CD4-positive, alpha-beta T cell (primary cell): ENCODE measurements around the gene RAD51B. TPM values are rescaled to one million over a fixed set of nuclear protein-coding genes. Genes with fewer than 3 reads are reported as not detected.

Experiments used
- ATAC-seq: fragments of 200-7000 bp; cut with Tn5 transposase; one replicate; pipeline ENCODE4 v1.10.0; 2022; ENCODE audit warnings: mild to moderate bottlenecking; ENCODE audit not compliant: poor library complexity
- CTCF ChIA-PET: fragments of 350-600 bp; sonication (Branson Sonifier 250); formaldehyde crosslinking; loops from one replicate; lab custom pipeline; 2021; ENCODE audit warnings: antibody characterized with exemption, inconsistent platforms; lab: Charles Lee
- POLR2A ChIA-PET: fragments of 350-600 bp; sonication (Branson Sonifier 250); formaldehyde crosslinking; loops from one replicate; lab custom pipeline; 2021; ENCODE audit warnings: antibody characterized with exemption, inconsistent platforms; lab: Charles Lee
- DNase-seq, 14 experiments: peaks; one replicate each; pipeline ENCODE4 v3.0.0-alpha.2; 2013 to 2020; ENCODE audit warnings: mixed read lengths in 2 of 14
- H3K27ac ChIP-seq, 2 donors: one replicate each; pipeline versions ENCODE4 v1.5.1 to v1.7.0; 2013; ENCODE audit warnings: low read length in 2 of 2, low read depth in 1 of 2, mild to moderate bottlenecking in 1 of 2
- H3K27me3 ChIP-seq, 2 experiments: 1 replicate in 1 of 2; 2 replicates in 1 of 2; pipeline versions ENCODE4 v1.6.1 to v1.7.0; 2013; ENCODE audit warnings: low read length in 2 of 2, control low read depth in 1 of 2, mild to moderate bottlenecking in 1 of 2, moderate library complexity in 1 of 2; ENCODE audit not compliant: insufficient read depth in 2 of 2, control insufficient read depth in 1 of 2
- H3K36me3 ChIP-seq: one replicate; pipeline ENCODE4 v1.6.1; 2013; ENCODE audit warnings: low read length, control low read depth; ENCODE audit not compliant: insufficient read depth
- H3K4me1 ChIP-seq: one replicate; pipeline ENCODE4 v1.6.1; 2013; ENCODE audit warnings: low read length, control low read depth; ENCODE audit not compliant: insufficient read depth
- H3K4me3 ChIP-seq: one replicate; pipeline ENCODE4 v1.5.1; 2013; ENCODE audit warnings: mild to moderate bottlenecking, low read length, moderate library complexity
- H3K9me3 ChIP-seq, 2 experiments: 1 replicate in 1 of 2; 2 replicates in 1 of 2; pipeline versions ENCODE4 v1.6.1 to v1.7.0; 2013; ENCODE audit warnings: low read length in 2 of 2, mild to moderate bottlenecking in 2 of 2, control low read depth in 1 of 2, moderate library complexity in 1 of 2; ENCODE audit not compliant: control insufficient read depth in 1 of 2, insufficient read depth in 1 of 2
- H3K27ac Mint-ChIP-seq: one replicate; pipeline ENCODE4 v1.8.0; 2020; ENCODE audit warnings: mixed read lengths
- H3K27me3 Mint-ChIP-seq: one replicate; pipeline ENCODE4 v1.8.0; 2021; ENCODE audit warnings: mixed read lengths
- H3K36me3 Mint-ChIP-seq: one replicate; pipeline ENCODE4 v1.8.0; 2021; ENCODE audit warnings: low read depth, mixed read lengths
- H3K4me1 Mint-ChIP-seq: one replicate; pipeline ENCODE4 v1.8.0; 2021; ENCODE audit warnings: low read depth, mixed read lengths
- H3K4me3 Mint-ChIP-seq: one replicate; pipeline ENCODE4 v1.8.0; 2020; ENCODE audit warnings: mild to moderate bottlenecking, mixed read lengths
- H3K9me3 Mint-ChIP-seq: one replicate; pipeline ENCODE4 v1.8.0; 2020; ENCODE audit warnings: mixed read lengths
- CTCF ChIP-seq: fragments of 200-600 bp; IDR thresholded peaks from one replicate; pipeline ENCODE4 v1.8.0; 2022; ENCODE audit warnings: antibody characterized with exemption, mild to moderate bottlenecking
- intact Hi-C, 2 experiments: fragments of 100-400 bp; cut with DNase I in 1 of 2; cut with micrococcal nuclease in 1 of 2; formaldehyde crosslinking; loops; one replicate each; pipeline versions ENCODE4 v1.15.1 to v1.9.0; 2023 to 2025; cut with DNase I, micrococcal nuclease
- total RNA-seq, 174 experiments: library from RNA in 2 of 174; stranded (reverse) in 2 of 174; gene quantifications; one replicate each; pipeline ENCODE4 v1.2.3 and lab custom pipeline; 2021 to 2026

The RAD51B gene
- total RNA-seq, 2 experiments from 2014 or later, result 18.4 to 20.0 TPM

GRCh38 chr14:68726093-68726695, 906.6 kb downstream of the RAD51B start:
- ChIA-PET CTCF (no interaction called here), POLR2A (no interaction called here)
- H3K36me3 Mint-ChIP-seq, result no peaks in the 10 kb centered on the region
- Histone ChIP-seq H3K4me3 (no peak overlapping the region), H3K27ac (no peak overlapping the region), H3K36me3 (no peaks in the 10 kb centered on the region), H3K4me1 (no peaks in the 10 kb centered on the region), H3K9me3 (no peaks in the 10 kb centered on the region), H3K27me3 (no peaks in the 10 kb centered on the region)
- intact Hi-C loops, result no loop called here
- ATAC-seq, result no peak
- no peak overlapping the region for H3K27ac Mint-ChIP-seq
- H3K4me1 Mint-ChIP-seq, result peaks cover 21% of the 10 kb centered on the region
- DNase-seq, result no peak
- no peak for TF ChIP-seq CTCF
- H3K4me3 Mint-ChIP-seq, result no peak overlapping the region
- H3K9me3 Mint-ChIP-seq, result no peaks in the 10 kb centered on the region
- no peaks in the 10 kb centered on the region for H3K27me3 Mint-ChIP-seq

- ATAC-seq, result no peak
- Histone ChIP-seq H3K4me3 (no peak overlapping the region), H3K9me3 (no peaks in the 10 kb centered on the region), H3K27ac (no peak overlapping the region), H3K36me3 (no peaks in the 10 kb centered on the region), H3K4me1 (no peaks in the 10 kb centered on the region), H3K27me3 (no peaks in the 10 kb centered on the region)
- H3K4me1 Mint-ChIP-seq, result peaks cover 23% of the 10 kb centered on the region
- intact Hi-C loops, result no loop called here
- DNase-seq, result no peak
- CTCF ChIA-PET, result no interaction called here
- POLR2A ChIA-PET, result interaction anchor here (1.9 kb wide), 1 partner anchor 53 kb away, joined by 6 read pairs; no protein-coding TSS in a partner anchor
- no peaks in the 10 kb centered on the region for H3K27me3 Mint-ChIP-seq
- H3K27ac Mint-ChIP-seq, result no peak overlapping the region
- H3K9me3 Mint-ChIP-seq, result no peaks in the 10 kb centered on the region
- no peaks in the 10 kb centered on the region for H3K36me3 Mint-ChIP-seq
- TF ChIP-seq CTCF, result no peak
- H3K4me3 Mint-ChIP-seq, result no peak overlapping the region
Observed at GRCh38 chr14:68727315-68728047, 907.9 kb downstream of the RAD51B start.

GRCh38 chr14:68728342-68729106, 908.9 kb downstream of the RAD51B start:
- CTCF ChIA-PET, result no interaction called here
- intact Hi-C loops, result no loop called here
- no peaks in the 10 kb centered on the region for H3K27me3 ChIP-seq
- H3K9me3 Mint-ChIP-seq, result no peaks in the 10 kb centered on the region
- H3K4me3 ChIP-seq, result no peak overlapping the region
- H3K4me1 Mint-ChIP-seq, result peaks cover 34% of the 10 kb centered on the region
- no peaks in the 10 kb centered on the region for H3K36me3 Mint-ChIP-seq
- no peak for TF ChIP-seq CTCF
- H3K27ac ChIP-seq, result no peak overlapping the region
- no peaks in the 10 kb centered on the region for H3K27me3 Mint-ChIP-seq
- POLR2A ChIA-PET, result interaction anchor here (1.9 kb wide), 1 partner anchor 52 kb away, joined by 6 read pairs; no protein-coding TSS in a partner anchor
- H3K9me3 ChIP-seq, result no peaks in the 10 kb centered on the region
- H3K27ac Mint-ChIP-seq, result no peak overlapping the region
- ATAC-seq (no peak), DNase-seq (no peak)
- H3K36me3 ChIP-seq, result no peaks in the 10 kb centered on the region
- no peak overlapping the region for H3K4me3 Mint-ChIP-seq
- peaks cover 7% of the 10 kb centered on the region for H3K4me1 ChIP-seq
